SK-N-MC (cell line): ENCODE measurements around the gene GCGR.

Source experiments
- EZH2 ChIP-seq: fragments of 200-600 bp; sonication (generic); IDR thresholded peaks from one replicate; pipeline ENCODE4 v1.6.1; 2017; ENCODE audit warnings: antibody characterized with exemption
- POLR2AphosphoS5 ChIP-seq: IDR thresholded peaks from 2 replicates; pipeline ENCODE4 v1.6.1; 2012; ENCODE audit warnings: mild to moderate bottlenecking, low read depth, low read length, borderline replicate concordance

- TF ChIP-seq EZH2 (no peak), POLR2AphosphoS5 (no peak)
Observed at GRCh38 chr17:81833921-81834830, 30.2 kb downstream of the GCGR start.
